ENCODE results near the gene JAKMIP1.

- TF ChIP-seq CTCF (IDR thresholded peaks at IDR 0.05) (no peak), EP300 (IDR thresholded peaks at IDR 0.05) (no peak)
Measured at GRCh38 chr4:6209921-6210320, 9.6 kb upstream of the JAKMIP1 start.
